Measurements from ENCODE around the gene PAK1IP1.
"Not testable (repeated sequence)": the region's sequence is repeated elsewhere in the genome, so short reads cannot be mapped to it uniquely, and the experiment has no call there.

Gene PAK1IP1

GRCh38 chr6:10690651-10691445 is 3.9 kb upstream of the PAK1IP1 start:
- no peak for DNase-seq (ENCODE audit: low read depth, low spot score)

- no peak for DNase-seq (ENCODE audit: low read depth, low spot score)
These were observed 1.7 kb upstream of the PAK1IP1 start for GRCh38 chr6:10692965-10693538.

- DNase-seq (ENCODE audit: low read depth, low spot score) = no peak
These were observed 400 bp downstream of the PAK1IP1 start for GRCh38 chr6:10695086-10695657.

- DNase-seq (ENCODE audit: low read depth, low spot score) = no peak
These were observed 1.9 kb downstream of the PAK1IP1 start for GRCh38 chr6:10696655-10697054.

GRCh38 chr6:10713962-10714361 is 19.2 kb downstream of the PAK1IP1 start:
- no peak for DNase-seq (ENCODE audit: low read depth, low spot score)

- DNase-seq (ENCODE audit: low read depth, low spot score) = no peak
These were observed 24.7 kb downstream of the PAK1IP1 start for GRCh38 chr6:10719296-10719963.

- no peak for DNase-seq (ENCODE audit: low read depth, low spot score)
These were observed 25.1 kb downstream of the PAK1IP1 start for GRCh38 chr6:10719964-10720264.

- peak; percentile 16 for DNase-seq (ENCODE audit: low read depth, low spot score)
These were observed 25.6 kb downstream of the PAK1IP1 start for GRCh38 chr6:10720265-10720959.

GRCh38 chr6:10720960-10721849 is 26.4 kb downstream of the PAK1IP1 start:
- not testable (repeated sequence) for DNase-seq (ENCODE audit: low read depth, low spot score)

- no peak for DNase-seq (ENCODE audit: low read depth, low spot score)
These were observed 27.2 kb downstream of the PAK1IP1 start for GRCh38 chr6:10721850-10722569.

GRCh38 chr6:10722570-10722819 is 27.7 kb downstream of the PAK1IP1 start:
- DNase-seq (ENCODE audit: low read depth, low spot score) = no peak

GRCh38 chr6:10722820-10723566 is 28.2 kb downstream of the PAK1IP1 start, which contains the start of gene TMEM14C:
Gene TMEM14C, plus strand, starts transcription at chr6:10723070. Its CDS starts 1,544 bp downstream, at chr6:10724614.
- DNase-seq (ENCODE audit: low read depth, low spot score) = peak; percentile 55

GRCh38 chr6:10723567-10723881 is 28.8 kb downstream of the PAK1IP1 start:
- DNase-seq (ENCODE audit: low read depth, low spot score) = no peak

- DNase-seq (ENCODE audit: low read depth, low spot score) = no peak
These were observed 30.3 kb downstream of the PAK1IP1 start for GRCh38 chr6:10725044-10725443.

GRCh38 chr6:10725716-10726115 is 30.9 kb downstream of the PAK1IP1 start:
- DNase-seq (ENCODE audit: low read depth, low spot score) = no peak

- DNase-seq (ENCODE audit: low read depth, low spot score) = no peak
These were observed 35.5 kb downstream of the PAK1IP1 start for GRCh38 chr6:10730254-10730653.

GRCh38 chr6:10733151-10733715 is 38.5 kb downstream of the PAK1IP1 start:
- no peak for DNase-seq (ENCODE audit: low read depth, low spot score)

GRCh38 chr6:10733863-10734262 is 39.1 kb downstream of the PAK1IP1 start:
- no peak for DNase-seq (ENCODE audit: low read depth, low spot score)

GRCh38 chr6:10736731-10737130 is 42.0 kb downstream of the PAK1IP1 start:
- DNase-seq (ENCODE audit: low read depth, low spot score) = no peak

GRCh38 chr6:10740061-10740460 is 45.3 kb downstream of the PAK1IP1 start:
- no peak for DNase-seq (ENCODE audit: low read depth, low spot score)
